DOHH2 (cell line): ENCODE results near the gene NASP.

ENCODE experiments used
- H3F3A ChIP-seq: fragments of 200-600 bp; sonication (generic), shearing (Covaris generic); 2 replicates; pipeline ENCODE4 v1.6.0; 2016; ENCODE audit warnings: antibody characterized with exemption, mild to moderate bottlenecking; ENCODE audit not compliant: control insufficient read depth, insufficient read depth
- H3K27ac ChIP-seq: fragments of 200-600 bp; sonication (generic); 2 replicates; pipeline ENCODE4 v1.5.1; 2014; ENCODE audit warnings: low read depth, mild to moderate bottlenecking, low read length, moderate library complexity
- H3K27me3 ChIP-seq: fragments of 200-600 bp; sonication (generic); 2 replicates; pipeline ENCODE4 v1.6.1; 2014; ENCODE audit warnings: mild to moderate bottlenecking, low read length, mixed read lengths; ENCODE audit not compliant: control insufficient read depth
- H3K36me3 ChIP-seq: fragments of 200-600 bp; sonication (generic); 2 replicates; pipeline ENCODE4 v1.6.1; 2014; ENCODE audit warnings: mild to moderate bottlenecking, low read length, moderate library complexity, mixed read lengths; ENCODE audit not compliant: control insufficient read depth
- H3K4me1 ChIP-seq: fragments of 200-600 bp; sonication (generic); 2 replicates; pipeline ENCODE4 v1.6.1; 2014; ENCODE audit warnings: mild to moderate bottlenecking, low read length, mixed read lengths; ENCODE audit not compliant: control insufficient read depth
- H3K4me2 ChIP-seq: fragments of 200-600 bp; sonication (generic); 2 replicates; pipeline ENCODE4 v1.6.0; 2014; ENCODE audit warnings: mild to moderate bottlenecking, low read length, moderate library complexity
- H3K4me3 ChIP-seq: fragments of 200-600 bp; sonication (generic); 2 replicates; pipeline ENCODE4 v1.5.1; 2014; ENCODE audit warnings: mild to moderate bottlenecking, low read length, mixed read lengths
- H3K79me2 ChIP-seq: fragments of 200-600 bp; sonication (generic); 2 replicates; pipeline ENCODE4 v1.6.1; 2014; ENCODE audit warnings: mild to moderate bottlenecking, low read length, mixed read lengths; ENCODE audit not compliant: control insufficient read depth
- H3K9me2 ChIP-seq: fragments of 200-600 bp; sonication (generic); replicated peaks from 2 replicates; pipeline ENCODE4 v1.6.1; 2014; ENCODE audit warnings: mild to moderate bottlenecking, low read length, mixed read lengths; ENCODE audit not compliant: control insufficient read depth
- H3K9me3 ChIP-seq: fragments of 200-600 bp; sonication (generic); 2 replicates; pipeline ENCODE4 v1.6.1; 2014; ENCODE audit warnings: antibody characterized with exemption, low read length, mixed read lengths; ENCODE audit not compliant: control insufficient read depth, insufficient read depth
- H4K20me1 ChIP-seq: fragments of 200-600 bp; sonication (generic); 2 replicates; pipeline ENCODE4 v1.6.0; 2014; ENCODE audit warnings: low read depth, mild to moderate bottlenecking, antibody characterized with exemption, low read length, moderate library complexity; ENCODE audit not compliant: control insufficient read depth, insufficient read depth
- CTCF ChIP-seq: fragments of 200-600 bp; sonication (generic); IDR thresholded peaks from one replicate; pipeline ENCODE4 v1.5.1; 2014; ENCODE audit warnings: antibody characterized with exemption, mild to moderate bottlenecking, low read depth, low read length; ENCODE audit not compliant: poor library complexity, severe bottlenecking
- EZH2phosphoT487 ChIP-seq: fragments of 200-600 bp; sonication (generic); IDR thresholded peaks from 2 replicates; pipeline ENCODE4 v1.6.1; 2017; ENCODE audit warnings: borderline replicate concordance, mild to moderate bottlenecking, antibody characterized with exemption, low read length, moderate library complexity, mixed read lengths

The NASP gene

GRCh38 chr1:45544530-45544929, 39.3 kb upstream of the NASP start:
- Histone ChIP-seq H3K9me3 (no peaks in the 10 kb centered on the region), H3K79me2 (no peaks in the 10 kb centered on the region), H4K20me1 (no peaks in the 10 kb centered on the region), H3F3A (peaks cover 14% of the 10 kb centered on the region), H3K4me1 (peaks cover 45% of the 10 kb centered on the region), H3K27ac (peak overlapping the region; percentile 81), H3K36me3 (no peaks in the 10 kb centered on the region), H3K27me3 (no peaks in the 10 kb centered on the region), H3K9me2 (no peaks in the 10 kb centered on the region), H3K4me3 (peak overlapping the region; percentile 63; the same call in 1 of the 2 replicates), H3K4me2 (peak overlapping the region; percentile 96)
- TF ChIP-seq EZH2phosphoT487 (no peak), CTCF (no peak)

GRCh38 chr1:45545019-45545493, 38.8 kb upstream of the NASP start:
- H3K36me3 ChIP-seq: no peaks in the 10 kb centered on the region
- peak overlapping the region; percentile 19 for H3K4me2 ChIP-seq
- no peak for TF ChIP-seq CTCF
- TF ChIP-seq EZH2phosphoT487: no peak
- H3K27ac ChIP-seq: no peak overlapping the region
- H3K9me2 ChIP-seq: no peaks in the 10 kb centered on the region
- no peaks in the 10 kb centered on the region for H3K79me2 ChIP-seq
- no peaks in the 10 kb centered on the region for H3K27me3 ChIP-seq
- H3K4me3 ChIP-seq: no peak overlapping the region
- peaks cover 48% of the 10 kb centered on the region for H3K4me1 ChIP-seq
- no peaks in the 10 kb centered on the region for H4K20me1 ChIP-seq
- no peaks in the 10 kb centered on the region for H3K9me3 ChIP-seq
- peaks cover 17% of the 10 kb centered on the region for H3F3A ChIP-seq

- Histone ChIP-seq H3F3A (peaks cover 15% of the 10 kb centered on the region), H3K27ac (no peak overlapping the region), H3K27me3 (no peaks in the 10 kb centered on the region), H4K20me1 (no peaks in the 10 kb centered on the region), H3K36me3 (no peaks in the 10 kb centered on the region), H3K9me3 (no peaks in the 10 kb centered on the region), H3K4me2 (peak overlapping the region; percentile 19), H3K9me2 (no peaks in the 10 kb centered on the region), H3K79me2 (peaks cover 1% of the 10 kb centered on the region), H3K4me3 (peak overlapping the region; percentile 0), H3K4me1 (peaks cover 52% of the 10 kb centered on the region)
- TF ChIP-seq EZH2phosphoT487 (no peak), CTCF (no peak)
Measured at GRCh38 chr1:45545553-45546310, 38.1 kb upstream of the NASP start.
